OCI-LY3 (cell line): ENCODE measurements around the gene BTBD17.

Source experiments
- CTCF ChIP-seq: fragments of 200-600, 300-600 bp; sonication (generic); IDR thresholded peaks from 2 replicates; pipeline ENCODE4 v1.5.1; 2014; ENCODE audit warnings: antibody characterized with exemption, low read length, low read depth
- EZH2phosphoT487 ChIP-seq: fragments of 200-600 bp; shearing (Covaris generic); IDR thresholded peaks from 2 replicates; pipeline ENCODE4 v1.6.1; 2018; ENCODE audit warnings: antibody characterized with exemption, mixed run types, low read depth

GRCh38 chr17:74351552-74352210 is 10.0 kb downstream of the BTBD17 start:
- TF ChIP-seq CTCF, result no peak
- TF ChIP-seq EZH2phosphoT487, result no peak
